IMR-90 (cell line): ENCODE results near the gene RAP1GAP. TPM values are rescaled to one million over a fixed set of nuclear protein-coding genes. Genes with fewer than 3 reads are reported as not detected.

Experiments
- ATAC-seq: fragments of 200-7000 bp; cut with Tn5 transposase; 2 replicates; pipeline ENCODE4 v1.9.1; 2020; ENCODE audit warnings: low read depth, mild to moderate bottlenecking, moderate library complexity
- BruUV-seq: library from RNA; stranded (reverse); fragments of 400-500 nt; replicated peaks from 2 replicates; lab custom pipeline; 2021; lab: Mats Ljungman, UMichigan
- CTCF ChIA-PET: fragments of 300-600 bp; formaldehyde crosslinking; extraction: SDS; loops from one replicate; lab custom pipeline; 2021; ENCODE audit warnings: antibody characterized with exemption; lab: Yijun Ruan, JAX
- POLR2A ChIA-PET: fragments of 300-600 bp; sonication (Branson Sonifier 250); formaldehyde crosslinking; loops from one replicate; lab custom pipeline; 2022; ENCODE audit warnings: antibody characterized with exemption; ENCODE audit not compliant: unreplicated experiment; lab: Charles Lee
- DNase-seq: peaks from one replicate; pipeline ENCODE4 v3.0.0; 2013
- H2AFZ ChIP-seq: replicated peaks from 2 replicates; pipeline ENCODE3; 2013; ENCODE audit warnings: low read length, mild to moderate bottlenecking; ENCODE audit not compliant: poor library complexity
- H2AK5ac ChIP-seq: 2 replicates; pipeline ENCODE4 v1.6.1; 2013; ENCODE audit warnings: low read depth, low read length, inconsistent platforms
- H2AK9ac ChIP-seq: replicated peaks from 2 replicates; pipeline ENCODE3; 2013; ENCODE audit warnings: mild to moderate bottlenecking, low read depth, low read length, moderate library complexity; ENCODE audit not compliant: poor library complexity
- H2BK120ac ChIP-seq: 2 replicates; pipeline ENCODE4 v1.6.1; 2013; ENCODE audit warnings: low read depth, low read length, inconsistent platforms
- H2BK15ac ChIP-seq: 3 replicates; pipeline ENCODE4 v1.6.1; 2013; ENCODE audit warnings: low read depth, low read length, inconsistent platforms
- H2BK20ac ChIP-seq: 2 replicates; pipeline ENCODE4 v1.6.1; 2013; ENCODE audit warnings: low read depth, mild to moderate bottlenecking, inconsistent platforms, low read length, moderate library complexity
- H2BK5ac ChIP-seq: 2 replicates; pipeline ENCODE4 v1.6.1; 2013; ENCODE audit warnings: mild to moderate bottlenecking, low read depth, low read length, inconsistent platforms; ENCODE audit not compliant: poor library complexity, severe bottlenecking
- H3K14ac ChIP-seq: replicated peaks from 2 replicates; pipeline ENCODE4 v1.6.1; 2013; ENCODE audit warnings: low read depth, low read length, inconsistent platforms
- H3K18ac ChIP-seq: 2 replicates; pipeline ENCODE4 v1.6.1; 2013; ENCODE audit warnings: low read depth, low read length, control low read depth
- H3K23ac ChIP-seq: 2 replicates; pipeline ENCODE4 v1.6.1; 2013; ENCODE audit warnings: low read depth, low read length, inconsistent platforms
- H3K27ac ChIP-seq: 2 replicates; pipeline ENCODE4 v1.5.1; 2013; ENCODE audit warnings: mild to moderate bottlenecking, control low read depth, low read length; ENCODE audit not compliant: insufficient read depth
- H3K27me3 ChIP-seq: 2 replicates; pipeline ENCODE4 v1.6.1; 2013; ENCODE audit warnings: low read length; ENCODE audit not compliant: control insufficient read depth, insufficient read depth
- H3K36me3 ChIP-seq: 2 replicates; pipeline ENCODE4 v1.6.1; 2013; ENCODE audit warnings: low read length, mixed read lengths; ENCODE audit not compliant: control insufficient read depth, insufficient read depth
- H3K4ac ChIP-seq: 2 replicates; pipeline ENCODE4 v1.6.1; 2013; ENCODE audit warnings: low read depth, low read length, inconsistent platforms
- H3K4me1 ChIP-seq: 2 replicates; pipeline ENCODE4 v1.6.1; 2013; ENCODE audit warnings: low read length, mixed read lengths; ENCODE audit not compliant: control insufficient read depth, insufficient read depth
- H3K4me2 ChIP-seq: 2 replicates; pipeline ENCODE4 v1.6.1; 2013; ENCODE audit warnings: low read depth, mild to moderate bottlenecking, control low read depth, low read length, moderate library complexity
- H3K4me3 ChIP-seq: 2 replicates; pipeline ENCODE4 v1.5.1; 2013; ENCODE audit warnings: low read depth, mild to moderate bottlenecking, control low read depth, low read length, moderate library complexity; ENCODE audit not compliant: insufficient read depth
- H3K56ac ChIP-seq: 2 replicates; pipeline ENCODE4 v1.6.1; 2013; ENCODE audit warnings: low read length, inconsistent platforms; ENCODE audit not compliant: insufficient read depth; ENCODE audit errors: extremely low read depth
- H3K79me1 ChIP-seq, 2 experiments: 2 replicates each; pipeline ENCODE4 v1.6.1; 2013; ENCODE audit warnings: low read length in 2 of 2, inconsistent platforms in 1 of 2, low read depth in 1 of 2
- H3K9ac ChIP-seq: 2 replicates; pipeline ENCODE4 v1.6.1; 2013; ENCODE audit warnings: low read depth, low read length, control low read depth
- H3K9me1 ChIP-seq: 2 replicates; pipeline ENCODE4 v1.6.1; 2013; ENCODE audit warnings: low read length, inconsistent platforms; ENCODE audit not compliant: insufficient read depth
- H3K9me3 ChIP-seq: 2 replicates; pipeline ENCODE4 v1.6.1; 2013; ENCODE audit warnings: low read length; ENCODE audit not compliant: control insufficient read depth, insufficient read depth
- H4K20me1 ChIP-seq: 2 replicates; pipeline ENCODE4 v1.6.1; 2013; ENCODE audit warnings: low read length, inconsistent platforms; ENCODE audit not compliant: insufficient read depth
- H4K5ac ChIP-seq: 2 replicates; pipeline ENCODE4 v1.6.1; 2013; ENCODE audit warnings: mild to moderate bottlenecking, low read depth, low read length, control low read depth
- H4K8ac ChIP-seq, 2 experiments: 2 replicates each; pipeline ENCODE4 v1.6.1; 2013; ENCODE audit warnings: low read depth in 2 of 2, low read length in 2 of 2, control low read depth in 1 of 2, inconsistent platforms in 1 of 2
- H4K91ac ChIP-seq: 2 replicates; pipeline ENCODE4 v1.6.1; 2013; ENCODE audit warnings: low read depth, low read length, inconsistent platforms; ENCODE audit not compliant: insufficient read depth
- BHLHE40 ChIP-seq: fragments of 150-350 bp; IDR thresholded peaks from 2 replicates; pipeline ENCODE4 v1.6.1; 2016; ENCODE audit warnings: mild to moderate bottlenecking, low read depth, low read length
- CEBPB ChIP-seq: IDR thresholded peaks from 2 replicates; pipeline ENCODE4 v1.6.1; 2012; ENCODE audit warnings: low read depth, low read length, improper control_type of control experiment
- CHD1 ChIP-seq: IDR thresholded peaks from 2 replicates; pipeline ENCODE4 v1.6.1; 2012; ENCODE audit warnings: low read depth, low read length, improper control_type of control experiment
- CTCF ChIP-seq: conservative IDR thresholded peaks from 2 replicates; pipeline ENCODE4 v1.5.1; 2012; ENCODE audit warnings: mild to moderate bottlenecking, low read depth, low read length, improper control_type of control experiment
- ELK1 ChIP-seq: fragments of 150-350 bp; IDR thresholded peaks from 2 replicates; pipeline ENCODE4 v1.6.1; 2016; ENCODE audit warnings: low read depth, mild to moderate bottlenecking, low read length, moderate library complexity, borderline replicate concordance
- FOS ChIP-seq: fragments of 150-350 bp; IDR thresholded peaks from 2 replicates; pipeline ENCODE4 v1.6.1; 2016; ENCODE audit warnings: low read depth, low read length
- MAFK ChIP-seq: IDR thresholded peaks from 2 replicates; pipeline ENCODE4 v1.6.1; 2012; ENCODE audit warnings: low read depth, low read length, improper control_type of control experiment
- MAZ ChIP-seq: IDR thresholded peaks from 2 replicates; pipeline ENCODE4 v1.6.1; 2012; ENCODE audit warnings: low read depth, mild to moderate bottlenecking, low read length, improper control_type of control experiment, moderate library complexity, borderline replicate concordance
- MXI1 ChIP-seq: IDR thresholded peaks from 2 replicates; pipeline ENCODE4 v1.6.1; 2012; ENCODE audit warnings: low read depth, mild to moderate bottlenecking, low read length, moderate library complexity, borderline replicate concordance
- POLR2A ChIP-seq: IDR thresholded peaks from 2 replicates; pipeline ENCODE4 v1.6.1; 2012; ENCODE audit warnings: mild to moderate bottlenecking, low read depth, low read length
- RAD21 ChIP-seq: IDR thresholded peaks from 2 replicates; pipeline ENCODE4 v1.6.1; 2012; ENCODE audit warnings: low read length, improper control_type of control experiment
- RCOR1 ChIP-seq: IDR thresholded peaks from 2 replicates; pipeline ENCODE4 v1.6.1; 2012; ENCODE audit warnings: mild to moderate bottlenecking, low read length, improper control_type of control experiment; ENCODE audit not compliant: insufficient replicate concordance
- RFX5 ChIP-seq: IDR thresholded peaks from 2 replicates; pipeline ENCODE4 v1.8.0; 2012; ENCODE audit warnings: low read depth, mild to moderate bottlenecking, low read length, moderate library complexity
- SMC3 ChIP-seq: fragments of 150-350 bp; IDR thresholded peaks from 2 replicates; pipeline ENCODE4 v1.6.1; 2016; ENCODE audit warnings: low read depth, mild to moderate bottlenecking, antibody characterized with exemption, low read length, moderate library complexity
- USF2 ChIP-seq: fragments of 150-350 bp; IDR thresholded peaks from 2 replicates; pipeline ENCODE4 v1.6.1; 2017; ENCODE audit warnings: mild to moderate bottlenecking, antibody characterized with exemption, low read length, low read depth
- WGBS, 2 experiments: methylation state at CpG; one replicate each; pipeline versions ENCODE4 v1.1.5 to v1.1.7; 2013; ENCODE audit warnings: missing lambda C conversion rate in 2 of 2; ENCODE audit not compliant: insufficient read length in 1 of 2; ENCODE audit errors: extremely low coverage in 2 of 2; 5-methylcytosine and 5-hydroxymethylcytosine counted together
- dilution Hi-C: fragments of 300-500 bp; cut with HindIII; formaldehyde crosslinking; loops from one replicate; pipeline ENCODE4 v1.14.3; 2018; ENCODE audit warnings: low sequenced_read_pairs; ENCODE audit not compliant: unreplicated experiment
- in situ Hi-C: fragments of 300-500 bp; cut with MboI; formaldehyde crosslinking; loops from 3 replicates; pipeline ENCODE4 v1.14.3; 2019; ENCODE audit warnings: low sequenced_read_pairs, inconsistent platforms, mixed read lengths
- intact Hi-C: fragments of 100-400 bp; cut with micrococcal nuclease; formaldehyde crosslinking; loops from 2 replicates; pipeline ENCODE4 v1.10.0; 2022
- polyA plus RNA-seq, 3 experiments: library from polyadenylated mRNA; depleted of rRNA; stranded (reverse); fragments of >200 nt; gene quantifications; 2 replicates each; pipeline ENCODE4 v1.2.3, GENCODE V29; 2012; ENCODE audit warnings: low replicate concordance in 1 of 3
- total RNA-seq: library from RNA; depleted of rRNA; stranded (reverse); fragments of >200 nt; gene quantifications from 2 replicates; pipeline ENCODE4 v1.2.3, GENCODE V29; 2012

Gene RAP1GAP
- total and polyA plus RNA-seq, 2 of the 4 experiments (the other 2 are of a cell fraction) = under 0.01 to 0.10 TPM

- no peaks in the 10 kb centered on the region for H3K9me3 ChIP-seq
- no peak overlapping the region for H3K27ac ChIP-seq
- H4K5ac ChIP-seq = no peak overlapping the region
- H2AFZ ChIP-seq = peak overlapping the region; percentile 29
- DNase-seq (no peak), ATAC-seq (no peak)
- no peak overlapping the region for H3K4me2 ChIP-seq
- H3K56ac ChIP-seq = no peak overlapping the region
- H3K9me1 ChIP-seq = peaks cover 8% of the 10 kb centered on the region; the same call in 1 of the 2 replicates
- intact Hi-C loops = no loop called here
- no peak overlapping the region for H2BK120ac ChIP-seq
- ChIA-PET POLR2A (no interaction called here), CTCF (no interaction called here)
- H3K9ac ChIP-seq = no peak overlapping the region
- no peak overlapping the region for H3K4me3 ChIP-seq
- 0 out of 2 replicates have a peak, but pooled peaks cover 5% of the 10 kb centered on the region for H4K20me1 ChIP-seq
- H3K14ac ChIP-seq = no peak overlapping the region
- no peak overlapping the region for H3K4ac ChIP-seq
- 84% methylated on average over 6 of the region's 19 CpGs; no CpG with 5 or more reads in 1 of the 2 experiments for WGBS, 2 experiments
- no peak overlapping the region for H2BK5ac ChIP-seq
- dilution Hi-C loops = no loop called here
- no peak overlapping the region for H4K8ac ChIP-seq
- peaks cover 5% of the 10 kb centered on the region; the same call in 1 of the 2 replicates for H3K4me1 ChIP-seq
- H3K79me1 ChIP-seq = no peaks in the 10 kb centered on the region
- no peak overlapping the region for H4K91ac ChIP-seq
- peaks cover 27% of the 10 kb centered on the region for H3K27me3 ChIP-seq
- H3K36me3 ChIP-seq = no peaks in the 10 kb centered on the region
- no peak overlapping the region for H2BK20ac ChIP-seq
- no peak overlapping the region for H3K18ac ChIP-seq
- no peak overlapping the region for H3K23ac ChIP-seq
- in situ Hi-C loops = no loop called here
- no TSS peak for BruUV-seq
- H2BK15ac ChIP-seq = no peak overlapping the region
- H2AK9ac ChIP-seq = no peak overlapping the region
- H2AK5ac ChIP-seq = no peak overlapping the region
- TF ChIP-seq MAFK (no peak), SMC3 (no peak), ELK1 (no peak), CHD1 (no peak), BHLHE40 (no peak), CTCF (no peak), RFX5 (no peak), MAZ (no peak), POLR2A (no peak), MXI1 (no peak), FOS (no peak), USF2 (no peak), CEBPB (no peak), RAD21 (no peak), RCOR1 (no peak)
Measured at GRCh38 chr1:21641967-21642739, 27.0 kb downstream of the RAP1GAP start.
